ENCODE data around the gene MINDY4. TPM values are rescaled to one million over a fixed set of nuclear protein-coding genes. Genes with fewer than 3 reads are reported as not detected.

The MINDY4 gene
- total and polyA plus RNA-seq, 7 experiments from 2014 or later = 0.41 to 1.5 (median 0.91) TPM

DNA sequence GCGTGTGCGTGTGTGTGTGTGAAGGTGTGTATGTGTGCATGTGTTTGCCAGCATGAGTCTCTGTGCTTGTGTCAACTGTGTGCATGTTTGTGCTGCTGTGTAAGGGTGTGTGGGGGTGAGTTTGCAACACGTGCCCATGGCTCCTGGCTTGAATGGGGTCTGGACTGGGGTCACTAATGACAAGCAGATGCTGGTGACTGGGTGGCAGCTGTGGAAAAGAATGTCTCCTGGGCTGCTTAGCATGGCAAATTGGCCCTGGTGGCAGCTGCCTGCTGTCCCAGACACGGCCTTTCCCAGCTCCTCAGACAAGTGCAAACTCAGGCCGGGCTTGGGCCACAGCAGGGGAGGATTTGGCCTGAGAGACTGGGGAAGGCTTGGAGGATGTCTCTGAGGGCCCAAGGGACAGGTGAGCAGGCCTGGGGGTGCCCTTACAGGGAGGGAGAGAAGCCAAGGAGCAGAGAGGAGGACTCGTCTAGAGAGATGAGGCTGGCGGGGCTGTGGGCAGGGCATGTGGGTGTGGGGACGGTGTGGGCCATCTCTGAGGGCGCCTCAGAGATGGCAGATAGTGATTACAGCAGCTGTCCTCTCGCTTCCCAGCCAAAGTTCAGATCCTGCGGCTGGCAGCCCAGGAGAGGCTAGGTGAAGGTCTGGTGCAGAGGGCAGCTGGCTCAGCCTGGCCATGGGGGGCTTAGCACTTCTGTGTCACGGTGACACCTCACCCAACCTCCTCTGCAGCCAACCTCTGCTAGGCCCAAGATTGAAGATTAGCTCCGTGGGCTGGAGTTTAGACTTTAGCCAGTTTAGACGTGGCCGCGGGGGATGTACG lies 142.0 kb downstream of the MINDY4 start:
- Histone ChIP-seq H3K36me3 (ENCODE audit: control insufficient read depth in 2 of 3, insufficient read depth in 3 of 3, low read length in 3 of 3) (no peaks in the 10 kb centered on the region), H3K27me3 (ENCODE audit: control insufficient read depth in 2 of 2, insufficient read depth in 2 of 2, low read length in 2 of 2) (no peaks in the 10 kb centered on the region), H3K4me1 (ENCODE audit: control insufficient read depth in 2 of 2, insufficient read depth in 2 of 2, low read length in 2 of 2) (no peaks in the 10 kb centered on the region), H3K9me3 (ENCODE audit: control insufficient read depth in 2 of 3, low read length in 3 of 3) (no peaks in the 10 kb centered on the region), H3K27ac (ENCODE audit: low read depth, low read length) (no peak overlapping the region), H3K4me3 (ENCODE audit: low read length) (no peak overlapping the region)
- peaks cover 0 to 3% (median 0%) of the 10 kb centered on the region in 5 donors for H3K27me3 Mint-ChIP-seq
- ChIA-PET POLR2A (no interaction called here), CTCF (no interaction called here)
- DNase-seq = no peak
- intact Hi-C loops (cut with micrococcal nuclease) = no loop called here
- H3K4me1 Mint-ChIP-seq = peaks cover 0 to 6% (median 0%) of the 10 kb centered on the region in 7 donors
- no peaks in the 10 kb centered on the region for H3K36me3 Mint-ChIP-seq
- peak overlapping the region in 1 of 9 donors; percentile 38 for H3K27ac Mint-ChIP-seq
- no peak overlapping the region for H3K4me3 Mint-ChIP-seq
- ATAC-seq = no peak
- H3K9me3 Mint-ChIP-seq = peaks cover 0 to 1% (median 0%) of the 10 kb centered on the region in 11 donors

DNA sequence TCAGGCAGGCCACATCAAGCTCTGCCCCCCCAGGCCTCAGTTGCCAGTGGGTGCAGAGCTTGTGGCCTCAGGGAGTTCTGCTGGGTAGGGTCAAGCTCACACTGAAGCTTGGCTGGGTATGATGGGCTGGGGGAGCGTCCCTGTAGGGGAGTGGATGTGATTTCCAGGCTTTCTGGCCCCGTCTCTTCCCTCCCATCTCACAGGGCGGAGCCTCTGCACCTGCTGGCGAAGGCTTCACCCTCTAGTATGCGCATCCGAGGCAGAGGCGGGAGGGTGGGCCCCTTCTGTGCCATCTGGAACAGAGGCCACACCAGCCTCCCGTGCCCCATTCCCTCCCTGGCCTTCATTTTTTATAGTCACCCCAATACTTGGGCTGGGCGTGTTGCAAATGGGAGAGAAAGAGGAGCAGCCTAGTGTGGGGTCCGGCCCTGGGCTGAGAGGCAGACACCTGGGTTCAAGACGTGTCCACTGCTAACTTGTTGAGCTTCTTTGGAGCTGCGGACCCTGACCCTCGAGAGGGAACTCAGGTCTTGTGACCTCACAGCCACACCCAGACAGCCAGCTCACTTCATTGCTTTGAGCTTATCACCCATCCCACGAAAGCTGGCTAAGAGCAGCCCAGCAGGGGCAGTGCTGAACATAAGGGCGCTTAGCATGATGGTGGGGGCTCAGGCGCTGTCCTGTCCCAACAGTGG lies 142.8 kb downstream of the MINDY4 start:
- H3K27ac ChIP-seq (ENCODE audit: low read depth, low read length) = no peak overlapping the region
- H3K9me3 Mint-ChIP-seq = peaks cover 0 to 1% (median 0%) of the 10 kb centered on the region in 11 donors
- no peaks in the 10 kb centered on the region for H3K36me3 Mint-ChIP-seq
- no peaks in the 10 kb centered on the region for H3K4me1 ChIP-seq (ENCODE audit: control insufficient read depth in 2 of 2, insufficient read depth in 2 of 2, low read length in 2 of 2)
- no peak overlapping the region for H3K27ac Mint-ChIP-seq
- no peak overlapping the region for H3K4me3 Mint-ChIP-seq
- H3K9me3 ChIP-seq (ENCODE audit: control insufficient read depth in 2 of 3, low read length in 3 of 3) = no peaks in the 10 kb centered on the region
- POLR2A ChIA-PET = no interaction called here
- no peaks in the 10 kb centered on the region for H3K36me3 ChIP-seq (ENCODE audit: control insufficient read depth in 2 of 3, insufficient read depth in 3 of 3, low read length in 3 of 3)
- CTCF ChIA-PET = no interaction called here
- no peaks in the 10 kb centered on the region for H3K27me3 ChIP-seq (ENCODE audit: control insufficient read depth in 2 of 2, insufficient read depth in 2 of 2, low read length in 2 of 2)
- peaks cover 0 to 6% (median 0%) of the 10 kb centered on the region in 7 donors for H3K4me1 Mint-ChIP-seq
- DNase-seq = no peak
- H3K4me3 ChIP-seq (ENCODE audit: low read length) = no peak overlapping the region
- H3K27me3 Mint-ChIP-seq = peaks cover 0 to 3% (median 0%) of the 10 kb centered on the region in 5 donors
- intact Hi-C loops (cut with micrococcal nuclease) = no loop called here
- no peak for ATAC-seq

DNA sequence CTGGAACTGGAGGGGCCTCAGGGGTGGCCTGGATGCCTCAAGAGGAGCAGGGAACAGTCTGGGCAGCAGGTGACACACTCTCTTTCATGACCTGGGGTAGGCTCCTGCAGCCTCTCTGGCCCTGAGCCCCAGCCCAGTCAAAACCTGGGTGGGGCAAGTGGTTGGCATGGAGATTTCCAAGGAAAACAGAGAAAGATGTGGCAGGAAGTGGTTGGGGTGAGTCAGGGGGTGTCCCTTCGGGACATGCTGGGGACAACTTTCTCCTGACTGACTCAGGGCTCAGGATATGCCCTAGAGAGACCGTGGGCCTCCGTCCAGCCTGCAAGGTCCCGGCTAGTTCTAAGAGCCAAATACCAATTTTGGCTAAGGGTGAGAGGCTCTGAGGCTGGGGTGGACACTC lies 143.4 kb downstream of the MINDY4 start:
- no peaks in the 10 kb centered on the region for H3K36me3 ChIP-seq (ENCODE audit: control insufficient read depth in 2 of 3, insufficient read depth in 3 of 3, low read length in 3 of 3)
- Mint-ChIP-seq H3K4me1 (peaks cover 0 to 6% (median 0%) of the 10 kb centered on the region in 7 donors), H3K27me3 (peaks cover 0 to 3% (median 0%) of the 10 kb centered on the region in 5 donors), H3K4me3 (no peak overlapping the region), H3K9me3 (peaks cover 0 to 1% (median 0%) of the 10 kb centered on the region in 11 donors), H3K27ac (no peak overlapping the region), H3K36me3 (no peaks in the 10 kb centered on the region)
- intact Hi-C loops (cut with micrococcal nuclease) = no loop called here
- H3K27ac ChIP-seq (ENCODE audit: low read depth, low read length) = no peak overlapping the region
- no peaks in the 10 kb centered on the region for H3K9me3 ChIP-seq (ENCODE audit: control insufficient read depth in 2 of 3, low read length in 3 of 3)
- H3K27me3 ChIP-seq (ENCODE audit: control insufficient read depth in 2 of 2, insufficient read depth in 2 of 2, low read length in 2 of 2) = no peaks in the 10 kb centered on the region
- ChIA-PET CTCF (no interaction called here), POLR2A (no interaction called here)
- ATAC-seq (peak; percentile 15), DNase-seq (no peak)
- no peak overlapping the region for H3K4me3 ChIP-seq (ENCODE audit: low read length)
- no peaks in the 10 kb centered on the region for H3K4me1 ChIP-seq (ENCODE audit: control insufficient read depth in 2 of 2, insufficient read depth in 2 of 2, low read length in 2 of 2)

DNA sequence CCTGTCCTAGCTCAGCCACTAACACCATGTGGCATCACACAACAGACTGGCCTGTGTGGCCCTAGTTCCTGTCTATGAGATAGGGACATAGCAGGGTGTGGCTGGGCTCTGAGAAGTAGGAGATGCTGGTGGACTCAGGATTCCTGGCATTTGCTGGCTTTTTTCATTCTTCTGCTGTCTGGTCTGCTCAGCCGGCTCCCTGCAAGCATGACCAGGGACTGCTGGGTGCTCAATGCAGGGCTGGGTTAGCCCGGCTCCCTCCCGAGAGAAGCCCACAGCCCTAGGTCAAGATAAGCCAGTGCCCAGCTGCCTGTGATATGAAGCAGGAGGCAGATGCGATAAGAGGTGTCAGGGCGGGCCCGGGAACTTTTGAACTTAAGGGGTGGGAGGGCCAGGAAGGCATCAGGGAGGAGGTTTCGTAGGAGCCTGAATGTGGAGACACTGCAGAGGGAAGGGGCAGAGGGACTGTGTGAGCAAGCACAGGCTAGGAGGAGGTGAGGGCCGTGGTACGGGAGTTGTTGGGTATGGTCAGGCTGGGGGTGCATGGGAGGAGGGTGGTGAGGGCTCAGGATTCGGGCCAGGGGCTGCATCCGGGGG lies 143.9 kb downstream of the MINDY4 start:
- POLR2A ChIA-PET = no interaction called here
- intact Hi-C loops (cut with micrococcal nuclease) = no loop called here
- CTCF ChIA-PET = no interaction called here

DNA sequence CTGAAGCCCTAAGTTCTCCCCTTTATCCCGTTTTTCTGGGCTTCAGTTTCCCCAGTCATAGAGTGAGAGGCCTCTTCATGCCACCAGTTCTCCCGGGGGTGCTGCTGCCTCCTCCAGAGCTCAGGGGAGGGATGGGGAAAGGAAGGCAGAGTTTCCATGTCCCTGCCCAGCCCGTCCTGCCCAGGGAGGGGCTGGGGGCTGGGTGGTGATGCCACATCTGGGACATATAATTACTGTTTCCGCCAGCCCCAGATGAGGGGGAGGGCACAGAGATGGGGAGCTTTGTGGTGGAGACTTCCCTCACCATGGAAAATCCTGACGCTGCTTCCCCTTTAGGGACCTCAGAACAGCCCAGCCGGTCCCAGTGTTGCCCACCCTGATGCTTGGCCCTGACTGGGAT lies 144.5 kb downstream of the MINDY4 start:
- DNase-seq (no peak), ATAC-seq (no peak)
- Mint-ChIP-seq H3K9me3 (peaks cover 0 to 1% (median 0%) of the 10 kb centered on the region in 11 donors), H3K36me3 (no peaks in the 10 kb centered on the region), H3K4me1 (peaks cover 0 to 3% (median 0%) of the 10 kb centered on the region in 7 donors), H3K4me3 (no peak overlapping the region), H3K27ac (no peak overlapping the region), H3K27me3 (peaks cover 0 to 3% (median 0%) of the 10 kb centered on the region in 5 donors)
- H3K27ac ChIP-seq (ENCODE audit: low read depth, low read length) = no peak overlapping the region
- ChIA-PET CTCF (no interaction called here), POLR2A (no interaction called here)
- no peaks in the 10 kb centered on the region for H3K9me3 ChIP-seq (ENCODE audit: control insufficient read depth in 2 of 3, low read length in 3 of 3)
- no peaks in the 10 kb centered on the region for H3K27me3 ChIP-seq (ENCODE audit: control insufficient read depth in 2 of 2, insufficient read depth in 2 of 2, low read length in 2 of 2)
- H3K4me3 ChIP-seq (ENCODE audit: low read length) = no peak overlapping the region
- intact Hi-C loops (cut with micrococcal nuclease) = no loop called here
- H3K36me3 ChIP-seq (ENCODE audit: control insufficient read depth in 2 of 3, insufficient read depth in 3 of 3, low read length in 3 of 3) = no peaks in the 10 kb centered on the region
- no peaks in the 10 kb centered on the region for H3K4me1 ChIP-seq (ENCODE audit: control insufficient read depth in 2 of 2, insufficient read depth in 2 of 2, low read length in 2 of 2)

More for the DNA sequence above, 143.9 kb downstream of the MINDY4 start:
- DNase-seq = no peak
- Histone ChIP-seq H3K36me3 (ENCODE audit: control insufficient read depth in 2 of 3, insufficient read depth in 3 of 3, low read length in 3 of 3) (no peaks in the 10 kb centered on the region), H3K4me1 (ENCODE audit: control insufficient read depth in 2 of 2, insufficient read depth in 2 of 2, low read length in 2 of 2) (no peaks in the 10 kb centered on the region), H3K9me3 (ENCODE audit: control insufficient read depth in 2 of 3, low read length in 3 of 3) (no peaks in the 10 kb centered on the region), H3K27me3 (ENCODE audit: control insufficient read depth in 2 of 2, insufficient read depth in 2 of 2, low read length in 2 of 2) (no peaks in the 10 kb centered on the region), H3K27ac (ENCODE audit: low read depth, low read length) (no peak overlapping the region), H3K4me3 (ENCODE audit: low read length) (no peak overlapping the region)
- Mint-ChIP-seq H3K27me3 (peaks cover 0 to 3% (median 0%) of the 10 kb centered on the region in 5 donors), H3K27ac (no peak overlapping the region), H3K9me3 (peaks cover 0 to 1% (median 0%) of the 10 kb centered on the region in 11 donors), H3K36me3 (no peaks in the 10 kb centered on the region), H3K4me1 (peaks cover 0 to 6% (median 0%) of the 10 kb centered on the region in 7 donors), H3K4me3 (no peak overlapping the region)
- no peak for ATAC-seq

- ChIA-PET CTCF (no interaction called here), POLR2A (no interaction called here)
- Histone ChIP-seq H3K27me3 (ENCODE audit: control insufficient read depth in 2 of 2, insufficient read depth in 2 of 2, low read length in 2 of 2) (no peaks in the 10 kb centered on the region), H3K4me3 (ENCODE audit: low read length) (no peak overlapping the region), H3K36me3 (ENCODE audit: control insufficient read depth in 2 of 3, insufficient read depth in 3 of 3, low read length in 3 of 3) (no peaks in the 10 kb centered on the region), H3K4me1 (ENCODE audit: control insufficient read depth in 2 of 2, insufficient read depth in 2 of 2, low read length in 2 of 2) (no peaks in the 10 kb centered on the region), H3K9me3 (ENCODE audit: control insufficient read depth in 2 of 3, low read length in 3 of 3) (no peaks in the 10 kb centered on the region), H3K27ac (ENCODE audit: low read depth, low read length) (no peak overlapping the region)
- peaks cover 0 to 2% (median 0%) of the 10 kb centered on the region in 7 donors for H3K4me1 Mint-ChIP-seq
- no peak overlapping the region for H3K27ac Mint-ChIP-seq
- no peak overlapping the region for H3K4me3 Mint-ChIP-seq
- peaks cover 0 to 3% (median 0%) of the 10 kb centered on the region in 5 donors for H3K27me3 Mint-ChIP-seq
- no peaks in the 10 kb centered on the region for H3K36me3 Mint-ChIP-seq
- peaks cover 0 to 1% (median 0%) of the 10 kb centered on the region in 11 donors for H3K9me3 Mint-ChIP-seq
- ATAC-seq (no peak), DNase-seq (no peak)
- intact Hi-C loops (cut with micrococcal nuclease) = no loop called here
Measured at GRCh38 chr7:30916255-30916654, 145.0 kb downstream of the MINDY4 start.
